ENCODE results near the gene ACSF2.

ACSF2 gene

DNA sequence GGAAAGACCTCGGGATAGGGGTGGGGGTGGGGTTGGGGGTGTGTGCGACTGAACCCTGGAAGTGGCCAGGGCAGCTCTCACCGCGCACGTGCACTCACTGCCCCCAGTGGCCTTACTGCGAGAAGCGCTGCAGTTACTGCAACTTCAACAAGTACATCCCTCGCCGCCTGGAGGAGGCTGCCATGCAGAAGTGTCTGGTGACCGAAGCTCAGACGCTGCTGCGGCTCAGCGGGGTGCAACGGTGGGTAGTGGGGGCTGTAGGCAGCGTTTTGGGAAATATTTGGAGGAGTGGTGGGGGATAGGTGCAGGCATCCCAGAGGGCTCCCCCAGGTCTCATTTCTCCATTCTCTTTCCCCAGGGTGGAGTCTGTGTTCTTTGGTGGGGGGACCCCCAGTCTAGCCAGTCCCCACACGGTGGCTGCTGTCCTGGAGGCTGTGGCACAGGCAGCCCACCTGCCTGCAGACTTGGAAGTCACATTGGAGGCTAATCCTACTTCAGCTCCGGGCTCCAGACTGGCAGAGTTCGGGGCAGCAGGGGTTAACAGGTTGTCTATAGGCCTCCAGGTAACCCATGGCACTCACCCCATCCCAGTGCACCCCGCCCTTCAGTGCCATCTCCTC lies 53.6 kb downstream of the ACSF2 start:
- DNase-seq: peak; percentile 51

DNA sequence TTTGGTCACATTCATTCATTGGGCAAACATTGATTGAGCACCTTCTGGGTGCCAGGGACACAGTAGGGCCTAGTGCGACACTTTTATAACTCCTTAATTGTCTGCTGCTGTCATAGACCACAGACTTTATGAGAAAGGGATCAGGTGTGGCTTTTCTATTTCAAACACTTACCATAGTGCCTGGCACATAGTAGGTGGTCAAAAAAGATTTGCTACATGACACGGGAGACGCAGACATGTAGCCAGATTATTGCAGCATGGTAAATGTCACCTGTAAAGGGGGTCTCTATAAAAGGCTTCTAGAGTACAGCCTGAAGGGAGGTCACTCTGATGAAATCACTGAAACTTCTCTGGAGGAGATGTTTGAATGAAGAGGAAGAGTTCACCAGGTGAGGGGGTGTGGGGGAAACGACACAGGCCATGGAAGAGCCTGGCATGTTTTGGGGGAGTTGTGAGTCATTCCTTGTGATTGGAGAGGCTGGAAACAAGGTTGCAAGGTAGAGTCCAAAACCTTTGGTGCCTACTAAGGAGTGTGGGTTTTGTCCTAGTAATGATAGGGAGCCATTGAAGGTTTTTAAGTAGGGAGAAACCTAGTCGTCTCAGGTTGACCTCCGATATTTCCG lies 54.2 kb downstream of the ACSF2 start:
- no peak for DNase-seq

DNA sequence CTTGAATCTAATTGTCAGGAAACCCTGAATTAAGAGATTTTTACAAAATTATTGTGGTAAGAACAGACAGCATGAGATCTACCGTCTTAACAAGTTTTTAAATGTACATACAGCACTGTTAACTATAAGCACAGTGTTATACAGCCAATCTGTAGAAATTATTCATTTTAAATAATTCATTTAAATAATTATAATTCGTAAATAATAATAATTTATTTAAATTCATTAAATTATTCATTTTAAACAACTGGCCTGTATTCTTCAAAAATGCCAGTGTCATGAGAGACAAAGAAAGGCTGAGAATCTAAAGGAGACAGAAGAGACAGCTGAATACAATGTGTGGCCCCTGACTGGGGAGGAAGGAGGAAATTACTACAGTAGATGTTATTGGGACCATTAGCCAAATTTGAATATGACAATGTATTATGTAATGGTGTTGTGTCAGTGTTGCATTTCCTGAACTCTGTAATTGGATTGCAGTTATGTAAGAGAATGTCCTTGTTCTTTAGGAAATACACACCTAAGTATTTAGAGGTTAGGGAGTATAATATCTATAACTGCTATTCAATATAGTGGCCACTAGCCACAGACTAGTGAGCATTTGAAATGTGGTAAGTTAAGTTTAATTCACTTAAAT lies 55.0 kb downstream of the ACSF2 start:
- no peak for DNase-seq

DNA sequence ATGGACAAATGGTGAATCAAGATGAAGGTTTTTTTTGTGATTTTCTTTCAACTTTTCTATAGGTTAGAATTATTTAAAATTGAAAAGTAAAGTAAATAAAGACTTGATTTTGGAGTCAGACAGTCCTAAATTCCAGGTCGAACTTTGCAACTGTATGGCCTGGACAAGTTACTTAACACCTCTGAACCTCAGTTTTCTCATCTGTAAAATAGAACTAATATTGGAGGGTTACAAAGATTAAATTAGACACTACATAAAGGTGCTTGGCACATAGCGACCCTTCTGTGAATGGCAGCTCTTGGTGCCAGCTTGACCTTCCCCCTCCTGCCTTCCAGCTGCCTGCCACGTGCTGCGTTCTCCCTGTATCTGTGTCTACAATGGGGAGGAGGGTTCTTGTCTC lies 55.6 kb downstream of the ACSF2 start:
- DNase-seq: no peak

DNA sequence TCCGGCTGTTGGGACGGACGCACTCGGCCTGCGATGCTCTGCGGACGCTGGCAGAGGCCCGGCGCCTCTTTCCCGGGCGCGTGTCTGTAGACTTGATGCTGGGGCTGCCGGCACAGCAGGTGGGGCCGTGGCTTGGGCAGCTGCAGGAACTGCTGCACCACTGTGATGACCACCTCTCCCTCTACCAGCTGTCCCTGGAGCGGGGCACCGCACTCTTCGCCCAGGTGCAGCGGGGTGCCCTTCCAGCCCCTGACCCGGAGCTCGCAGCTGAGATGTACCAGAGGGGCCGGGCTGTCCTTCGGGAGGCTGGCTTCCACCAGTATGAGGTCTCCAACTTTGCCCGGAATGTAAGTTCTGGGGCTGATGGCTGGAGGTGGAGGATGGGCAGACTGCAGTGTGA lies 56.1 kb downstream of the ACSF2 start:
- DNase-seq: no peak

DNA sequence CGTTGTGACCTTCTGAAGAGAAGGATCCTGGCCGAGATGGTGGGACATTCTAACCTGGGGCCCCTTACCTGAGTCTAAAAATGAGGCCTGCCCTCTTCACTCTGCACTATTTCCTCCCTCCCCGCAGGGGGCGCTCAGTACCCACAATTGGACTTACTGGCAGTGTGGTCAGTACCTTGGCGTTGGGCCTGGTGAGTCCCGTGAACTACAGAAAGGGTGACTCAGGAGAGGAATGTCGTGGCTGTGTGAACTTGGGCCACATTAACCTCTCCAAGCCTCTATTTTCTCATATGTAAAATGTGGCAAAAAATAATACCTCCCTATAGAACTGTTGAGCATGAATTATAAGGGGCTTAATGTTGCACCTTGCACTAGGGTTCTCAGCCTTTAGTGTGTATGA lies 56.5 kb downstream of the ACSF2 start:
- peak; percentile 53 for DNase-seq

DNA sequence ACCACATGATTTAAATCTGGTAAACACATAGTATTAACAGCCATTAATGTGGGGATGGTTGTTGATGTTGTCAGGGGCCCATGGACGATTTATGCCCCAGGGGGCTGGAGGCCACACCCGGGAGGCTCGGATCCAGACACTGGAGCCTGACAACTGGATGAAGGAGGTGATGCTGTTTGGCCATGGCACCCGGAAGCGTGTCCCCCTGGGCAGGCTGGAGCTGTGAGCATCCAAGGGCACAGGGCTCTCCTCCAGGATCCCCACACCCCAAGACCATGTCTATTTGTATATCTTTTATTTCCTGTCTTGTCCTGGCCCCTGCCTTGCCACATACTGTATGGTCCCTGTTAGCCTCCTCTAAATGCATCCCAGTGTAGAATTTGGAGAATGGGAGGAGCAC lies 57.2 kb downstream of the ACSF2 start:
- no peak for DNase-seq

DNA sequence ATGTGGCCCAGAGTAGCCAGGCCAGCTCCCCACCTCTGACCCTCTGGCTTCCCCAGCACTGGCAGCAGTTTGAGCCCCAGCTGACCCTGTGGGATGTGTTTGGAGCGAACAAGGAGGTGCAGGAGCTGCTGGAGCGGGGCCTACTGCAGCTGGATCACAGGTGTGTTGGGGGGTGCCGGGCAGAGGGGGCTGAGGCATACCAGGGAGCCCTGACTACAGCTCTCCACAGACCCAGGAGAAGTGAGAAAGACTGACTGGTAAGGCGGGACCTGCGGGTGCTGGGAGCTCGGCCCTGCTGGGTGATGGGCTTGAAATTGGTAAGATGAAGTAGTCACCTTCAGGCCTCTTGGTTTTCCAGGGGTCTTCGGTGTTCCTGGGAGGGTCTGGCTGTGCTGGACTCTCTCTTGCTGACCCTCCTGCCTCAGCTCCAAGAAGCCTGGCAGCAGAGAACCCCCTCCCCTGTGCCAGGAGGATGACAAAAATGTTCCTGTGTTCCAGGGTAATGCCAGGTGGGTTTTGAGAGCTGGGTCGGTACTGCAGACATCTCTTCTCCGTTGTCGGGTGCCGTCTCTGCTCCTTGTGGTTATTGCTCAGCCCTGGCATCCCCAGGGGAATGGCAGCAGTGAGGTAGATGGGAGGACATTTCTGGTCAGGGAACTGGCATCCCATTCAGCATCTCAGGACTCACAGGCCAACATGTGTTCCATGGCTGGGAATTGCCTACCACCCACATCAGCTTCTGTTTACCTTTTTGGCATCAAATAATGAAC lies 58.6 kb downstream of the ACSF2 start:
- DNase-seq: no peak

DNA sequence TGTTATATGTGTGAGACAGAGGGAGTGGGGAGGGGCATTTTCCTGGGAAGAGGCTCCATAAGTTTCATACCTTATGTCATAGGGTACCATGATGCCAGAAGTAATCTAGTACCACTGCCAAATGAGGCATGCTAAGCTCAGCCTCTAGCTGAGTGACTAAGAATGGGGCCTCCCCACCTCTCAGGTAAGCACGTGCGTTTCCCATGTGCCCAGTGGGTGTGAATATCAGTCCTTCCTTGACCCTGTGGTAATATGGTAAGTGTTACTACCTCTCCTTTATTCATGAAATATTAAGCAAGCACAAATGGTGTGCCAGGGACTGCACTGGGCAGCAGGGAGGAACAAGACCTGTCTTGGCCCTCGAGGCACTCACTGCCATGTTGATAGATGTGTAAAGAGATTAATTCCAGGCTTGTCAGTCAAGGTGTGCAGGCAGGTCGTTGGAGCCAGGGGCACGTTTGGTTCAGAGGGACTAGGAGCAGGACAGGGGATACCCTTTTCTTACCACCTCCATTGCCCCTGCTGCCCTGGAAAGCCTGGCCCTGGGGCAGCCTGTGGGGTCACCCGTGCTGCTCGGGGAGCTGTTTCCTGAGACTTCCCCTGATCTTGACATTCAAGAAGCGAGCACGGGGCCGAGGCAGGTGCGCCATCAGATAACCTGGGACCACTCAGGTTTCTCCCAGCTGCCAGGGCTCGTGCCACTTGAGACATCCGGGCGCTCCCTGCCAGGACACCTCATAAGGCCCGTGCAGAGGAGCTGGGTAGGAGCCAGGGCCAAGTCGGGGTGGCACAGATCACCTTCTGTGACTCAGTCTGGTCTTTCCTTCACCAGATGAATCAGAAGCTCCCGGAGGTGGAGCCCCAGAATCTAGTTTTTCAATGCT lies 61.4 kb downstream of the ACSF2 start:
- no peak for DNase-seq

DNA sequence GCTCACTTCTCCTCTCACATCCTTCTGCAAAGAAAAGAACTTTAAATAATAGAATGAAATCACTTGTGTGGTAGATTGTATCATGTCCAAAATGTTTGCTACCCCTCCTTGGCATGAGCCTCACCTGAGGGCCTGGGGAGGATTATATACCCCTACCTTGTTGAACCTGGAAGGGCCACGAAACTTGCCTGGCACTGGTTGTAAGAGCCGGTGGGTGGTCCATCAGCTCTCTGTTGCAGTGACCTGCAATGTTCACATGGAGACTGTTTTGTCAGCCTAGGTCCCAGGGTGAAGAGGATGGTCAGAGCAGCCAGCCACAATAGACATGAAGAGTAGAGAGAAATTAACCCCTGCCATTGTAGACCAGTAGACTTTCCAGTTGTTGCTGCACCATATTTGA lies 62.9 kb downstream of the ACSF2 start:
- no peak for DNase-seq

DNA sequence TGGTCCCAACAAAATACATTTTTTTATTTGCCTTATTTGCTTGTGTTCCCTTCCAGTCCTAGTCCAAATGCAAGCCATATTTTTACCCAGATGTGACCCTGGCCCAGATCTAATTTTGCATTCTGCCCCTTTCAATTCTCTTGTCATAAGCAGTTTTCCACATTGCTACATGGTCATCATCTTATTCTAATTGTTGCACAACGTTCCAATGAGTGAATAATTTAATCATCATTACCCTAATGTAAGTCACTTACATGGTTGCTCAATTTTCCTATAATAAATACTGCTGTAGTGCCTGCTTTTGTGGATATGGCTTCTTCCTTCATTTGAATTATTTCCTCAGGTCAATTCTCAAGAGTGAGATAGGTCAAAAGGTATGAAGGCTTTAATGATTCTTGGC lies 65.5 kb downstream of the ACSF2 start:
- no peak for DNase-seq

DNA sequence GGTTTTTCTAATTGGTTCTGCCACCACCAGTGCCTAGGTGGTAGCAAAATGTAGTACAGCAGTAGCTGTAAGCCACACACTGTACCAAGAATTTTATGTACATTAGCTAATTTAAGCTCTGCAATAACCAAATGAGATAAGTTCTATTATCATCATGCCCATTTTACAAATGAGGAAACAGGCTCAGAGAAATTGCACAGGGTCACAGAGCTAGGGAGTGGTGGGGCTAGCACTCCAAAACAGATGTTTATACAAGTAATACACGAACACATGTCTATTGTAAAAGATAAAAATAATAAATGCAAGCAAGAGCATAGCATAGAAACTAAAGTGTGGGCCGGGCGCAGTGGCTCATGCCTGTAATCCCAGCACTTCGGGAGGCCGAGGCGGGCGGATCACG lies 66.2 kb downstream of the ACSF2 start:
- no peak for DNase-seq

DNA sequence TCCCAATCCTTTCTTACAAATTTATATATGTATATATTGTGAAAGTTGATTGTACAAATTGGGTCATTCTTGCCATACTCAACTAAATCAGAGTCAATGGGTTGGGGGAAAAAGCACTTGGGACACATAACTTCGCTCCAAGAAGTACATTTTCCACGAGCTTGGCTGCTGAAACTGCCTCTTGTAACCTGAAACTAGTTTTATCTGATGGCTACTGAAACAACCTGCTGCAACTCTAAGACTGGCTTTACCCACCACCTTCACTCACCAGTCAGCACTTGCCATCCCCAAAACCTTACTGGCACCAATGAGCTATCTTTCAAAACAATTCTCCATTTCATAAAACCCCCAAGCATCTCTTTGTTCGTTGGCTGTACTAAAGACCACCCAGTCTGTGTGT lies 67.7 kb downstream of the ACSF2 start:
- no peak for DNase-seq

DNA sequence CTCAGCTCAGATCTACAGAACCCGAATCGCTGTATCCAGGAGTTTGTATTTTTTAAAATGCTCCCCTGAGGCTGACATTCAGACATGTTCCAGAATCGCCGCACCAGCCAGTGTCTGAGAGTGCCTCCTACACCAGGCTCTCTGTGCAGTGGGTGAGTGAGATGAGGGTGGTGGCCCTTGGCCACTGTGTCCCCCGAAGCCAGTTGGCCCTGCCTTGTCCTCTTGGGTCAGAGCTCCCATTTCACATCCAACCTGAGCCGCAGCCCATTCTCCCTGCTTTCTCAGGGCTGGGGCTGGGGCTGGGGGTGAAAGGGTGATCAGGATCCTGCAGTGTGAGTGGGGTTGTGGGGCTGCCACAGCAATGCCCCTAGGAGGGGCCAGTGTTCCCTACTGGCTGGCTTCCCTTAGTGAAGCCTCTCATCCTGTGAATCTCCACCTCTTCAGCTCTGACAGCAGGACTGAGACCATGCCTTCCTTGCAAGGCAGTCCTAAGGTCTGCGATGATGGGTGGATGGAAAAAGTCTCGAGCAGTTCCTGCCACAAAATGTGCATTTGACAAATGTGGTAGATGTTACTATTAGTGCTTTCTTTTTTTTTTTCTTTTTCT lies 69.3 kb downstream of the ACSF2 start:
- no peak for DNase-seq

DNA sequence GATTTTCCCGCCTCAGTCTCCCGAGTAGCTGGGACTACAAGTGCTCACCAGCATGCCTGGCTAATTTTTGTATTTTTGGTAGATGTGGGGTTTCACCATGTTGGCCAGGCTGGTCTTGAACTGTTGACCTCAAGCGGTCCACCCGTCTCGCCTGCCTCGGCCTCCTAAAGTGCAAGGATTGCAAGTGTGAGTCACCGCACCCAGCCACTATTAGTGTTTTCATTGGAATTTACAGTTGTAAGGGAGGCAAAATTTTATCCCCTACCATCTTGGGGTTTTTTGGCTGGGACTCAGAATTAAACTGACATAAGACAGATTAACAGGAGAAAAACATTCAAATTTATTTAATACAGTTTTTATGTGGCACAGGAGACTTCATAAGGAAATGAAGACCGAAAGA lies 69.9 kb downstream of the ACSF2 start:
- no peak for DNase-seq

DNA sequence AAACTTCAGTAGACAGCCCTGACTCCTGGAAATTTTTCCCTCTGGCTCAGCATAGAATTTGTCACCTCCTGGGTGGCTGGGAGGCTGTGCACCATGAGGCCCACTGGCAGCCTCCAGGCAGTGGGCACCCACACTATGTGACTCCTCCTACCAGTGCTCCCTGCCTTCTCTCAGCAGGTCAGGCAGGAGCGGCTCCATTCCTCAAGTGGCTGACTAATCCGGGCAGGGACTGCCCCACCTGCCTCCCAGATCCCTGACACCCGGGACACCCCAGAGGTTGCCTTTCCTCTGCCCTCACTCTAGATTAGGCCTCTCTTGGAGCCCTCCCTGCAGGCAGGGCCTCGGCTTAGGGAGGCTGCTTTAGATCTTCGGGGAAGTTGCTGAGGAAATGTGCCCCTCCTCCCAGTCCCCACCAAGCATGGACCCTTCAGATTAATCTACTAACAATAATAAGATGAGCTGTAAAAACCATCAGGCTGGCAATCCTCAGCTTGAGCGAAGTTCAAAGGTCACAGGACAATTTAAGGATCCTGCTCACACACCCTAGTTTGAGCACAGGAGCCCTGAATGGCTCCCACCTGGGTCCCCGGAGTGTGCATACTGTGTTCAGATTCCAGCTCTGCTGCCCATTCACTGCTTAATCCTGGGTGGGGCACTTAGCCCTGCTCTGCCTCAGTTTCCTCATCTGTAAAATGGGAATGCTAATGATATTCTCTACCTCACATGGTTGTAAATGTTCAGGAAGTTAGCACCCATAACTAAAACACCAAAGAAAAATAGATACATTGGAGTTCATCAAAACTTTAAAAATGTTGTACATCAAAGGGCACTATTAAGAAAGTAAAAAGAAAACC lies 72.2 kb downstream of the ACSF2 start:
- DNase-seq: no peak

DNA sequence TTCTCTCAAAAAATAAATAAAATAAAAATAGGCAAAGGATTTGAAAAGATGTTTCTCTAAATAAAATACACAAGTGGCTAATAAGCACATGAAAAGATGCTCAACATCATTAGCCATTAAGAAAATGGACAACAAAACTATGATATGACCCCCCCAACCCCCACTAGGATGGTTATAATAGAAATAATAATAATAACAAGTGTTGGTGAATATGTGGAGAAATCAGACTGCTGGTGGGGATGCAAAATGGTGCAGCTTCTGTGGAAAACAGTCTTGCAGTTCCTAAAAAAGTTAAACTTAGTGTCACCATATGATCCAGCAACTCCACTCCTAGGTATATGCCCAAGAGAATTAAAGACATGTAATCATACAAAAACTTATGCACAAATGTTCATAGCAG lies 73.3 kb downstream of the ACSF2 start:
- DNase-seq: no peak

DNA sequence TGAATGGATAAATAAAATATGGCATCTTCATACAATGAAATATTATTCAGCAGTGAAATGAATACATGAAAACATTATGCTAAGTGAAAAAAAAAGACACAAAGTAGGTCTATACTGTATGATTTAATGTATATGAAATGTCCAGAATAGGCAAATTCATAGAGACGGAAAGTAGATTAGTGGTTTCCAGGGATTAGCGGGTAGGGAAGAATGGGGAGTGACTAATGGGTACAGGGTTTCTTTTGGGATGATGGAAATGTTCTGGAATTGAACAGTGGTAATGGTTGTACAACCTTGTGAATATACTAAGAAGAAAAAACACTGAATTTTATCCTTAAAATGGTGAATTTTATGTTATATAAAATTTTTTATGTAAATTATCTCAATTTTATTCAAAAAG lies 73.7 kb downstream of the ACSF2 start:
- no peak for DNase-seq

DNA sequence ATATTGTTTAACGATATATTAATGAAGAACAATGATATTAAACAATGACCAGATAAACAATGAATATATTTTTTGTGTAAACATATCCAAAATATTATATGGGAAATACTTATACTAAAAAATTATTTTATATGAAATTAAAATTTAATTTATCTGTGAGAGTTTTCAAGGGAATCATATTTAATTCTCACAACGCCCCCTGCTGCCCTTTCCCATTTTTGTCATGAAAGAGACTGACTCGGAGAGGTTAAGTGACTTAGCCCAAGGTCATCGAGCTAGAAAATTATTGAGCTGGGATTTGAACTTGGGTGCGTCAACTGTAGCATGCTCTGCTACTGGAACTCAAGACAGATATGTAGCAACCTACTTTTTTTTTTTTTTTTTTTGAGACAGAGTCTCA lies 75.0 kb downstream of the ACSF2 start:
- no peak for DNase-seq

DNA sequence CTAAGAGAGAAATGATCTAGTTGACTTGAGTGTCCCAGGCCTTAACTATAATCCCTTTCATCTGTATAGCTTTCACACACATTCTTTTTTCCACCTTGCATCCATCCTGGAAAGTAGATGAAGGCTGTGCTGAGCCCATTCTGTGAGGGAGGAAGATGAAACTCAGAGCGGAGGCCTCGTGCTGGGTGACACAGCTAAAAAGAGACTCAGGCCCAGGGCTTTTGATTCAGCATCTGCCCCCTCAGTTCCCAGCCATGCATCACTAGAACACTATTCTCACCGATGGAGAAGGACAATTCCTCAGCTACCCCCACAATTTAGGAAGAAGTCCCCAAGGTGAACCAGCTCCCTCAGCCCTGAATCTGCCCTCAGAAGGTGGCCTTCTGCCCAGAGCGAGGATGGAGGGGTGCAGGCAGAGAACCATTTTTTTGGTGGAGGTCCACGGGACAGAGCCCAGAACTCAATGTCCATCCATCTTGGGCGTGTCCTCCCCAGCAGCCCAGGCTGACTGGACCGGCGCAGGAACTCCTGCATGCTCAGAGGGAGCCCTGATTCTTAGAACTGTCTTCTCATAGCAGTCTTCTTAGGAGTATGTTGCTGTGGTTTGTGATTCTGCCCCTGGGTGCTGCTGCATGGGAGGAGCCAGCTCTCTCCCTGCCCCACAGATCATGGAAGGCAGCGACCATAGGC lies 76.4 kb downstream of the ACSF2 start:
- no peak for DNase-seq

DNA sequence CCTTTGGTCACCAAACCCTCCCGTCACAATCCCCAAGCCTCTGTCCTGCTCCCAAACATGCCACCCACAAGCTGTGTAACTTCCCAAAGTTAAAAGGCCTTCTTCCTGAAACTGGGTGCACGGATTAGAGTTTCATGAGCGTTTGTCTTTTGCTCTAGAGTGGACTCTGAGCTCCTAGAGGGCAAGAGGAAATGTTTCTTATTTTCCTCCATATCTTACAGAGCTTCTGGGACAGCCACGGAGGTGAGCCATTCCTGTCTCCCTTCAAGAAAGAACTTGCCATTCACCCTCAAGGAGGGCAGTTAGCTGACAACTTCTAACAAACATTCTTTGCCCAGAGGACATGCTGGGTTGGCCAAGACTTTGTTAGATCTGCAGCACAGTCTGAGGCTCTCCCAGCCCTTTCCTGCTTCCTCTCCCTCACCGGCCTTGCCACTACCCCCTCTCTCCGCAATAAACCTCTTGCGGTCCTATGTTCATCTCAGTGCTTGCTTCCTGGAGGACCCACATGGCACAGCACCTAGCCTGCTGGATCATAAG lies 79.6 kb downstream of the ACSF2 start:
- no peak for DNase-seq
